CD1c-positive myeloid dendritic cell (primary cell): ENCODE data around the gene SPC24.
A peak's percentile ranks its signal among the peaks of the same experiment; 100 is the strongest.

Source experiments
- DNase-seq: peaks from one replicate; pipeline ENCODE4 v3.0.0-alpha.2; 2016; ENCODE audit errors: extremely low spot score

The SPC24 gene

GRCh38 chr19:11096210-11096841 is 59.3 kb downstream of the SPC24 start:
- DNase-seq = peak; percentile 55
